SK-N-SH treated with all-trans-retinoic acid at 6 μM for 48 hours (cell line): ENCODE results near the gene MAP2K6.

ENCODE experiments used
- ATAC-seq: fragments of 200-7000 bp; cut with Tn5 transposase; 3 replicates; pipeline ENCODE4 v1.9.1; 2020; ENCODE audit warnings: mild to moderate bottlenecking, moderate library complexity
- ARNTL ChIP-seq: fragments of 450-650 bp; formaldehyde crosslinking; IDR thresholded peaks from 2 replicates; pipeline ENCODE4 v1.5.0; 2020; ENCODE audit warnings: low read depth, mild to moderate bottlenecking, moderate library complexity, borderline replicate concordance
- BACH2 ChIP-seq: fragments of 250-450 bp; sonication (Bioruptor Pico); IDR thresholded peaks from 2 replicates; pipeline ENCODE4 v1.9.0; 2021; ENCODE audit warnings: mild to moderate bottlenecking, borderline replicate concordance
- CSDC2 ChIP-seq: fragments of 250-450 bp; sonication (Bioruptor Pico); IDR thresholded peaks from 2 replicates; pipeline ENCODE4 v1.5.0; 2020; ENCODE audit warnings: mild to moderate bottlenecking, moderate library complexity
- ESRRG ChIP-seq: fragments of 250-450 bp; sonication (Bioruptor Pico); IDR thresholded peaks from 2 replicates; pipeline ENCODE4 v1.6.1; 2021; ENCODE audit warnings: mild to moderate bottlenecking
- GLIS3 ChIP-seq: fragments of 250-450 bp; sonication (Bioruptor Pico); IDR thresholded peaks from 2 replicates; pipeline ENCODE4 v1.5.0; 2020; ENCODE audit warnings: mild to moderate bottlenecking, moderate library complexity
- ISL1 ChIP-seq: fragments of 250-450 bp; sonication (Bioruptor Pico); IDR thresholded peaks from 2 replicates; pipeline ENCODE4 v2.1.2; 2022; ENCODE audit warnings: mild to moderate bottlenecking, moderate library complexity
- OSR1 ChIP-seq: fragments of 250-450 bp; sonication (Bioruptor Pico); IDR thresholded peaks from 2 replicates; pipeline ENCODE4 v1.8.0; 2022; ENCODE audit warnings: moderate library complexity, mild to moderate bottlenecking, inconsistent platforms
- PPARA ChIP-seq: fragments of 250-450 bp; sonication (Bioruptor Pico); IDR thresholded peaks from 2 replicates; pipeline ENCODE4 v1.5.0; 2020; ENCODE audit warnings: mild to moderate bottlenecking, borderline replicate concordance
- RARB ChIP-seq: fragments of 250-450 bp; sonication (Bioruptor Pico); IDR thresholded peaks from 2 replicates; pipeline ENCODE4 v1.8.0; 2021; ENCODE audit warnings: mild to moderate bottlenecking, moderate library complexity
- SNAI2 ChIP-seq: fragments of 250-450 bp; sonication (Bioruptor Pico); IDR thresholded peaks from 2 replicates; pipeline ENCODE4 v1.5.0; 2020; ENCODE audit warnings: mild to moderate bottlenecking, moderate library complexity
- TCF4 ChIP-seq: fragments of 250-450 bp; sonication (Bioruptor Pico); IDR thresholded peaks from 2 replicates; pipeline ENCODE4 v1.8.0; 2021; ENCODE audit warnings: mild to moderate bottlenecking, moderate library complexity, borderline replicate concordance
- TOX ChIP-seq: fragments of 250-450 bp; sonication (Bioruptor Pico); IDR thresholded peaks from 2 replicates; pipeline ENCODE4 v1.8.0; 2021; ENCODE audit warnings: mild to moderate bottlenecking, moderate library complexity, borderline replicate concordance
- ZC3H10 ChIP-seq: fragments of 250-450 bp; sonication (Bioruptor Pico); IDR thresholded peaks from 2 replicates; pipeline ENCODE4 v1.5.1; 2021; ENCODE audit warnings: mild to moderate bottlenecking, moderate library complexity
- ZFP3 ChIP-seq: fragments of 250-450 bp; sonication (Bioruptor Pico); IDR thresholded peaks from 2 replicates; pipeline ENCODE4 v1.5.0; 2020; ENCODE audit warnings: mild to moderate bottlenecking, moderate library complexity
- ZFP30 ChIP-seq: fragments of 450-650 bp; formaldehyde crosslinking; IDR thresholded peaks from 2 replicates; pipeline ENCODE4 v1.5.0; 2022; ENCODE audit warnings: mild to moderate bottlenecking, moderate library complexity
- ZNF565 ChIP-seq: fragments of 450-650 bp; formaldehyde crosslinking; conservative IDR thresholded peaks from 2 replicates; pipeline ENCODE4 v1.5.0; 2020; ENCODE audit warnings: low read depth, mild to moderate bottlenecking, moderate library complexity
- ZNF70 ChIP-seq: fragments of 450-650 bp; formaldehyde crosslinking; IDR thresholded peaks from 2 replicates; pipeline ENCODE4 v1.5.0; 2020; ENCODE audit warnings: mild to moderate bottlenecking, moderate library complexity
- ZNF8 ChIP-seq: fragments of 450-650 bp; formaldehyde crosslinking; IDR thresholded peaks from 2 replicates; pipeline ENCODE4 v1.5.0; 2020; ENCODE audit warnings: mild to moderate bottlenecking, moderate library complexity
- TF ChIP-seq, protein P1 (sequence below): fragments of 250-450 bp; sonication (Bioruptor Pico); IDR thresholded peaks from 2 replicates; pipeline ENCODE4 v1.5.1; 2020; ENCODE audit warnings: low read depth, mild to moderate bottlenecking, moderate library complexity
- TF ChIP-seq, protein P2 (sequence below): fragments of 250-450 bp; sonication (Bioruptor Pico); IDR thresholded peaks from 2 replicates; pipeline ENCODE4 v1.8.0; 2021; ENCODE audit warnings: low read depth, mild to moderate bottlenecking, moderate library complexity, borderline replicate concordance
- TF ChIP-seq, protein P3 (sequence below): fragments of 250-450 bp; sonication (Bioruptor Pico); IDR thresholded peaks from 2 replicates; pipeline ENCODE4 v1.8.0; 2020; ENCODE audit warnings: mild to moderate bottlenecking, moderate library complexity, borderline replicate concordance

Gene MAP2K6

DNA sequence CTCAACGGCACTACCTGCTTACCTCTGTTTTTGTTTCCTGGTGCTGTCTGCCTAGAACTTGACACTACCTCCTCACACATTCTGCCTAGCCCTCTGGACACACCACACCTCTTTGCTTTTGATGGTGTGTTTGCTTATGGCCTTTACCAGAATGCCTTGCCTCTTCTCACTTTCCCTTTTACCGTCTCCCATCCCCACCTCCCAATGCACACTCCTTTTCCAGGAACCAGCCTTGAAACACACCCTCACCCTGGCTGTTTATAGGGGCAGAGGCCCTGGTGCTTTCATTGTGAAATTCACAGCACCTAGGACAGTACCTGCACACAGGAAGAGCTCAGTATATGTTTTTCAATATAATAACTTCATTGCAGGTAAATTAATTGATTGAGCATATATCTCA, 56.2 kb downstream of the MAP2K6 start (continued):
- TF ChIP-seq TOX (CRISPR knock-in tag) (no peak), OSR1 (no peak)
- TF ChIP-seq, all 23 proteins: peak for 0

DNA sequence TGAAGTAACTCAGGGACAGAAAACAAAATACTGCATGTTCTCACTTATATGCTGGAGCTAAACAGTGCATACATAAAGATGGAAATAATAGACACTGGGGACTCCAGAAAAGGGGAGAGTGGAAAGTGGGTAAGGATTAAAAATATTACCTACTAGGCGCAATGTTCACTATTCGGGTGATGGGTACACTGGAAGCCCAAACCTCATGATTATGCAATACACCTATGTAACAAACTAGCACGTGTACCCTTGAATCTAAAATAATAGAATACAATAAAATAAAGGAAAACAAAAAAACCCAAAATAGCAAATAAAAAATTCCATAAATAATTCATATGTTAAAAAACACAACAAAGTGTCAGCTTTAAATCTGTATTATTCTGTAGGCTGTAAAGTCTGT, 56.9 kb downstream of the MAP2K6 start:
- no peak for TF ChIP-seq ZFP30
- TF ChIP-seq SNAI2 (CRISPR knock-in tag) = no peak
- TF ChIP-seq ESRRG (CRISPR knock-in tag) = no peak
- no peak for TF ChIP-seq PPARA (CRISPR knock-in tag)
- TF ChIP-seq ZFP3 = no peak
- no peak for TF ChIP-seq ZC3H10
- TF ChIP-seq ZNF70 = no peak
- TF ChIP-seq, protein P1, sequence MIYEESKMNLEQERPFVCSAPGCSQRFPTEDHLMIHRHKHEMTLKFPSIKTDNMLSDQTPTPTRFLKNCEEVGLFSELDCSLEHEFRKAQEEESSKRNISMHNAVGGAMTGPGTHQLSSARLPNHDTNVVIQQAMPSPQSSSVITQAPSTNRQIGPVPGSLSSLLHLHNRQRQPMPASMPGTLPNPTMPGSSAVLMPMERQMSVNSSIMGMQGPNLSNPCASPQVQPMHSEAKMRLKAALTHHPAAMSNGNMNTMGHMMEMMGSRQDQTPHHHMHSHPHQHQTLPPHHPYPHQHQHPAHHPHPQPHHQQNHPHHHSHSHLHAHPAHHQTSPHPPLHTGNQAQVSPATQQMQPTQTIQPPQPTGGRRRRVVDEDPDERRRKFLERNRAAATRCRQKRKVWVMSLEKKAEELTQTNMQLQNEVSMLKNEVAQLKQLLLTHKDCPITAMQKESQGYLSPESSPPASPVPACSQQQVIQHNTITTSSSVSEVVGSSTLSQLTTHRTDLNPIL (CRISPR knock-in tag) = no peak
- TF ChIP-seq RARB (CRISPR knock-in tag) = no peak
- TF ChIP-seq BACH2 = no peak
- no peak for TF ChIP-seq CSDC2 (CRISPR knock-in tag)
- TF ChIP-seq ARNTL (CRISPR knock-in tag) = no peak
- TF ChIP-seq TOX (CRISPR knock-in tag) = no peak
- TF ChIP-seq, protein P2, sequence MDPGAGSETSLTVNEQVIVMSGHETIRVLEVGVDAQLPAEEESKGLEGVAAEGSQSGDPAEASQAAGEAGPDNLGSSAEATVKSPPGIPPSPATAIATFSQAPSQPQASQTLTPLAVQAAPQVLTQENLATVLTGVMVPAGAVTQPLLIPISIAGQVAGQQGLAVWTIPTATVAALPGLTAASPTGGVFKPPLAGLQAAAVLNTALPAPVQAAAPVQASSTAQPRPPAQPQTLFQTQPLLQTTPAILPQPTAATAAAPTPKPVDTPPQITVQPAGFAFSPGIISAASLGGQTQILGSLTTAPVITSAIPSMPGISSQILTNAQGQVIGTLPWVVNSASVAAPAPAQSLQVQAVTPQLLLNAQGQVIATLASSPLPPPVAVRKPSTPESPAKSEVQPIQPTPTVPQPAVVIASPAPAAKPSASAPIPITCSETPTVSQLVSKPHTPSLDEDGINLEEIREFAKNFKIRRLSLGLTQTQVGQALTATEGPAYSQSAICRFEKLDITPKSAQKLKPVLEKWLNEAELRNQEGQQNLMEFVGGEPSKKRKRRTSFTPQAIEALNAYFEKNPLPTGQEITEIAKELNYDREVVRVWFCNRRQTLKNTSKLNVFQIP = no peak
- TF ChIP-seq GLIS3 (CRISPR knock-in tag) = no peak
- no peak for TF ChIP-seq OSR1
- no peak for TF ChIP-seq ZNF565
- no peak for TF ChIP-seq ZNF8
- TF ChIP-seq TCF4 = no peak
- TF ChIP-seq, protein P3, sequence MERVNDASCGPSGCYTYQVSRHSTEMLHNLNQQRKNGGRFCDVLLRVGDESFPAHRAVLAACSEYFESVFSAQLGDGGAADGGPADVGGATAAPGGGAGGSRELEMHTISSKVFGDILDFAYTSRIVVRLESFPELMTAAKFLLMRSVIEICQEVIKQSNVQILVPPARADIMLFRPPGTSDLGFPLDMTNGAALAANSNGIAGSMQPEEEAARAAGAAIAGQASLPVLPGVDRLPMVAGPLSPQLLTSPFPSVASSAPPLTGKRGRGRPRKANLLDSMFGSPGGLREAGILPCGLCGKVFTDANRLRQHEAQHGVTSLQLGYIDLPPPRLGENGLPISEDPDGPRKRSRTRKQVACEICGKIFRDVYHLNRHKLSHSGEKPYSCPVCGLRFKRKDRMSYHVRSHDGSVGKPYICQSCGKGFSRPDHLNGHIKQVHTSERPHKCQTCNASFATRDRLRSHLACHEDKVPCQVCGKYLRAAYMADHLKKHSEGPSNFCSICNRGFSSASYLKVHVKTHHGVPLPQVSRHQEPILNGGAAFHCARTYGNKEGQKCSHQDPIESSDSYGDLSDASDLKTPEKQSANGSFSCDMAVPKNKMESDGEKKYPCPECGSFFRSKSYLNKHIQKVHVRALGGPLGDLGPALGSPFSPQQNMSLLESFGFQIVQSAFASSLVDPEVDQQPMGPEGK = no peak
- ATAC-seq = no peak

DNA sequence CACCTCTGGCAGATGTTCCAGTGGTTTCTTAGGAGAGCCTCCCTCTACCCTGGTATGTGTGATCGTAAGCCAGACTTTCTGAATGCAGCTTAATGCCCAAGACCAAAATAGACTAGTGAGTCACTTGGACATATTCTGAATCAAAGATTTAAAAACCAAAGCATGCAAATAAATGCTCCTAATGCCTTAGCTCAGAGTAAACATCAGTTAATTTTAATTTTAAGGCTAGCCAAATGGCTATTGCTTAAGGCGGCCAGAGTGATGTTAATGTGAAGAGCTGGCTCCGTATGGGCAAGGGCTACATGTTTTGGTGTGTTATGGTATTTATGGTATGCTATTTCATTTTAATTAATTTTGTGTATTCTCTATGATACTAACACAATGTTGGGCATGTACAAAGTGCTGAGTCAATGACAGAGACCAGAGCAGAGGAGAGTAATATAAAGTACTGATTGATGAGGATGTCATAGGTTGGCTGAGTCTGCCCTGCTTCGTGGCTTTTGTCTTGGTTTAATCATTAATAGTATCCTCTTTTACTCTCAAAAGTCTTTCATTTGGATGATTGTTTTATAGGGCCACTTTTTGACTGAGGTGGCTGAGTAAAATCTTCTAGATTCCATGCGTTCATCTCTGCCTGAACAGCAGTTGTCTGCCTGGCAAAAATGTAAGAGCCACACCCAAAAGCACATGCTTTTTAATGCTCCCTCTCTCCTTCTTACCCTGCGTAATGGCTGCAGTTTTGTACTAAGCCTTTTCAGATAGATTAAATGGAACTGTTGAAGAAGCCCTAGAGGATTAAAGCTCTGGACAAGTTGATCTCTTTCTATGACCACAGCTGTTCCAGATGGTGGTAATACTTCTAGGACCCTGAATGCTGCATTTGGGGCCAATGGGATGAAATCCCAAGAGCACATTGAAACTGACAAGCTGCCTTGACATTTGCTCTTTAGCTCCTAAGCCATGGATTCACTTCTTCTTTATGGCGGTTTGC, 59.6 kb downstream of the MAP2K6 start:
- TF ChIP-seq, protein P2 = no peak
- TF ChIP-seq, protein P3 = peak; percentile 71; the same call in 1 of the 2 replicates
- TF ChIP-seq ISL1 (CRISPR knock-in tag) (peak; percentile 79), CSDC2 (CRISPR knock-in tag) (0 out of 2 replicates have a peak, but pooled peaks have one; percentile 28)
- TF ChIP-seq, protein P1 (CRISPR knock-in tag) = no peak

More for the DNA sequence above, 59.6 kb downstream of the MAP2K6 start:
- ATAC-seq = peak; percentile 87
